Endothelial cell of umbilical vein (primary cell): ENCODE data around the gene ANO4. TPM values are rescaled to one million over a fixed set of nuclear protein-coding genes. Genes with fewer than 3 reads are reported as not detected.

Source experiments
- BruUV-seq: library from RNA; stranded (reverse); fragments of 400-500 nt; replicated peaks from 2 replicates; lab custom pipeline; 2021; lab: Mats Ljungman, UMichigan
- CTCF ChIA-PET: fragments of 300-600, 350-600 bp; sonication (Branson Sonifier 250); formaldehyde crosslinking; loops from one replicate; lab custom pipeline; 2021; ENCODE audit warnings: antibody characterized with exemption, inconsistent platforms; lab: Charles Lee
- POLR2A ChIA-PET: fragments of 300-600, 350-600 bp; sonication (Branson Sonifier 250); formaldehyde crosslinking; loops from one replicate; lab custom pipeline; 2021; ENCODE audit warnings: antibody characterized with exemption, inconsistent platforms; lab: Charles Lee
- DNase-seq: peaks from one replicate; pipeline ENCODE4 v3.0.0-alpha.2; 2011; ENCODE audit warnings: low read depth, low spot score
- FAIRE-seq: peaks from 2 replicates; lab custom pipeline; 2011; peaks lifted over from hg19 to GRCh38; lab: Jason Lieb, UNC
- H2AFZ ChIP-seq: 2 replicates; pipeline ENCODE4 v1.6.0; 2012; ENCODE audit warnings: low read depth, low read length, control low read depth, inconsistent platforms
- H3K27ac ChIP-seq: 2 replicates; pipeline ENCODE4 v1.5.1; 2011; ENCODE audit warnings: low read depth, mild to moderate bottlenecking, control low read depth, low read length, moderate library complexity; ENCODE audit not compliant: insufficient read depth
- H3K27me3 ChIP-seq, 2 experiments: 2 replicates each; pipeline versions ENCODE4 v1.6.0 to v1.6.1; 2011; ENCODE audit warnings: low read length in 2 of 2, mixed read lengths in 1 of 2; ENCODE audit not compliant: control insufficient read depth in 2 of 2, insufficient read depth in 2 of 2
- H3K36me3 ChIP-seq, 2 experiments: 2 replicates in 1 of 2; 3 replicates in 1 of 2; pipeline ENCODE4 v1.5.1; 2011; ENCODE audit warnings: low read length in 2 of 2, mild to moderate bottlenecking in 1 of 2, moderate library complexity in 1 of 2; ENCODE audit not compliant: control insufficient read depth in 2 of 2, insufficient read depth in 2 of 2; ENCODE audit errors: extremely low read depth in 1 of 2
- H3K4me1 ChIP-seq: 3 replicates; pipeline ENCODE4 v1.5.1; 2011; ENCODE audit warnings: mild to moderate bottlenecking, low read length; ENCODE audit not compliant: control insufficient read depth, insufficient read depth; ENCODE audit errors: extremely low read depth
- H3K4me2 ChIP-seq: 2 replicates; pipeline ENCODE4 v1.6.1; 2011; ENCODE audit warnings: low read length, control low read depth, mixed read lengths; ENCODE audit not compliant: insufficient read depth
- H3K4me3 ChIP-seq, 3 experiments: fragments of 200-600 bp in 1 of 3; sonication (generic), shearing (Covaris generic) in 1 of 3; replicated peaks in 1 of 3; 2 replicates each; pipeline ENCODE4 v1.5.1; 2011 to 2016; ENCODE audit warnings: control low read depth in 3 of 3, low read length in 3 of 3, mild to moderate bottlenecking in 2 of 3, inconsistent platforms in 1 of 3, low read depth in 1 of 3, moderate library complexity in 1 of 3; ENCODE audit not compliant: insufficient read depth in 1 of 3
- H3K79me2 ChIP-seq: 2 replicates; pipeline ENCODE4 v1.6.0; 2012; ENCODE audit warnings: low read length, inconsistent platforms; ENCODE audit not compliant: control insufficient read depth, insufficient read depth
- H3K9ac ChIP-seq: replicated peaks from 2 replicates; pipeline ENCODE3; 2011; ENCODE audit warnings: low read length, control low read depth; ENCODE audit not compliant: insufficient read depth; ENCODE audit errors: extremely low read depth
- H3K9me1 ChIP-seq: replicated peaks from 3 replicates; pipeline ENCODE4 v1.6.0; 2011; ENCODE audit warnings: mild to moderate bottlenecking, low read length; ENCODE audit not compliant: control insufficient read depth, insufficient read depth; ENCODE audit errors: extremely low read depth
- H3K9me3 ChIP-seq: replicated peaks from 2 replicates; pipeline ENCODE4 v1.5.1; 2012; ENCODE audit warnings: low read length, inconsistent platforms; ENCODE audit not compliant: control insufficient read depth, insufficient read depth
- H4K20me1 ChIP-seq: replicated peaks from 2 replicates; pipeline ENCODE3; 2011; ENCODE audit warnings: mild to moderate bottlenecking, low read length; ENCODE audit not compliant: control insufficient read depth, insufficient read depth; ENCODE audit errors: extremely low read depth
- EZH2 ChIP-seq: IDR thresholded peaks from 2 replicates; pipeline ENCODE4 v1.6.1; 2012; ENCODE audit warnings: borderline replicate concordance, low read depth, mild to moderate bottlenecking, moderate library complexity, low read length, inconsistent platforms; ENCODE audit not compliant: severe bottlenecking
- FOS ChIP-seq: IDR thresholded peaks from 2 replicates; pipeline ENCODE4 v1.6.1; 2011; ENCODE audit warnings: mild to moderate bottlenecking, low read length, moderate library complexity, borderline replicate concordance; ENCODE audit not compliant: insufficient read depth
- GATA2 ChIP-seq: IDR thresholded peaks from 2 replicates; pipeline ENCODE4 v1.7.0; 2011; ENCODE audit warnings: low read depth, mild to moderate bottlenecking, moderate library complexity, mixed read lengths, low read length; ENCODE audit not compliant: insufficient read length, insufficient read depth
- JUN ChIP-seq: IDR thresholded peaks from 2 replicates; pipeline ENCODE4 v1.6.1; 2011; ENCODE audit warnings: borderline replicate concordance, low read depth; ENCODE audit not compliant: insufficient read length, insufficient read depth
- MYC ChIP-seq: IDR thresholded peaks from one replicate; pipeline ENCODE4 v1.6.1; 2011; ENCODE audit warnings: mild to moderate bottlenecking, low read depth, low read length
- POLR2A ChIP-seq: IDR thresholded peaks from 2 replicates; pipeline ENCODE4 v1.6.1; 2012; ENCODE audit warnings: low read depth, mild to moderate bottlenecking, control low read depth, low read length
- dilution Hi-C: fragments of 300-500 bp; cut with MboI; formaldehyde crosslinking; loops from one replicate; pipeline ENCODE4 v1.15.0; 2019; ENCODE audit warnings: low sequenced_read_pairs; ENCODE audit not compliant: extremely low pct_ligation_motif_present
- intact Hi-C: fragments of 100-400 bp; cut with micrococcal nuclease; formaldehyde crosslinking; loops from one replicate; pipeline ENCODE4 v1.10.0; 2022
- polyA plus RNA-seq, 4 experiments: library from polyadenylated mRNA; depleted of rRNA in 3 of 4; stranded (reverse) in 3 of 4; unstranded in 1 of 4; fragments of >200 nt; gene quantifications; 2 replicates each; pipeline versions ENCODE4 v1.2.1 to v1.2.3, GENCODE V29; 2011 to 2012; ENCODE audit warnings: missing spikeins in 1 of 4
- total RNA-seq: library from RNA; stranded (reverse); gene quantifications from 2 replicates; pipeline ENCODE4 v1.2.3, GENCODE V29; 2021
- TF ChIP-seq, protein P1 (sequence below): IDR thresholded peaks from 2 replicates; pipeline ENCODE4 v1.6.1; 2011; ENCODE audit not compliant: insufficient read depth, insufficient read length
- TF ChIP-seq, protein P2 (sequence below), 2 donors: IDR thresholded peaks; 1 replicate in 1 of 2; 2 replicates in 1 of 2; pipeline ENCODE4 v1.5.1; 2011; ENCODE audit warnings: low read length in 2 of 2, mild to moderate bottlenecking in 2 of 2, moderate library complexity in 2 of 2, control low read depth in 1 of 2, inconsistent platforms in 1 of 2, low read depth in 1 of 2; ENCODE audit not compliant: insufficient read depth in 1 of 2; ENCODE audit errors: extremely low read depth in 1 of 2

Gene ANO4
- total and polyA plus RNA-seq, 2 donors (not counting 3 experiments of a cell fraction or from before 2014, with no cell fraction given) = 0.25 TPM; not detected in 1

DNA sequence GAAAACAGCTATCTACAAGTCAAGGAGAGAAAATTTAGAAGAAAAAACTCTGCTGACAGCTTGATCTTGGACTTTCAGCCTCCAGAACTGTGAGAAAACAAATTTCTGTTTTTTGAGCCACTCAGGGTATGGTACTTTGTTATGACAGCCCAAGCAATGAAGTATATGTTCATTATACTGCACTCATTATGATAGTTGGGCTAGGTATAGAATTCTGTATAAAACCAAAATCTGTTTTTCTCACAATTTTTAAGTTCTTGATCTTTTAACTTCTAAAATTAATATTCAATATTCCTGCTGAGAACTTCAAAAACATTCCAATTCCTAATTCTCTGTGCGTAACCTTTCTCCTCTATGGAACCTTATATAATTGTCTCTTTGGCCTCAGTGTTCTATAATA lies 214.7 kb downstream of the ANO4 start:
- FAIRE-seq = no peak
- no peaks in the 10 kb centered on the region for H3K79me2 ChIP-seq
- CTCF ChIA-PET = no interaction called here

DNA sequence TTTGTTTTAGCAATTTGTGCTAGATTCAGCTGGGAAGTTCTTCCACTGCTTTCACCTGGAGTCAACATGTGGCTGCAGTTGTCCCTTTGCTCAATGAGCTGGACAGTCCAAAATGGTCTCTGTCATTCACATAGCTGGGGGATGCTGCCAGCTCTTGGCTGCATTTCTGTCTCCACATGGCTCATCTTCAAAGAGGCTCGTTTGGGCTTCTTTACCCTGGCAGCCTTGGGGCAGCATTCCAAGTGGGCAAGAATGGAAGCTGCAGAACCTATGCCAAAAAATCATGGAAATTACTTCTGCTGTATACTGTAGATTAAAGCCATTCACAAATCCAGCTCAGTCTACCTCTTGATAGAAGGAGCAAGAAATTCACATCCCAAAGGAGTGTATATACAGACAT lies 216.3 kb downstream of the ANO4 start:
- dilution Hi-C loops (no loop called here), intact Hi-C loops (no loop called here)
- H3K27me3 ChIP-seq = no peaks in the 10 kb centered on the region
- FAIRE-seq = no peak
- H3K4me1 ChIP-seq = no peaks in the 10 kb centered on the region
- no peak overlapping the region for H3K27ac ChIP-seq
- DNase-seq = no peak
- H3K9ac ChIP-seq = no peak overlapping the region
- no peak overlapping the region for H2AFZ ChIP-seq
- no peaks in the 10 kb centered on the region for H3K9me3 ChIP-seq
- ChIA-PET POLR2A (no interaction called here), CTCF (no interaction called here)
- no TSS peak for BruUV-seq
- no peaks in the 10 kb centered on the region for H3K36me3 ChIP-seq
- TF ChIP-seq POLR2A (no peak), GATA2 (no peak), MYC (no peak), FOS (no peak), JUN (no peak), EZH2 (no peak)
- TF ChIP-seq, protein P1, sequence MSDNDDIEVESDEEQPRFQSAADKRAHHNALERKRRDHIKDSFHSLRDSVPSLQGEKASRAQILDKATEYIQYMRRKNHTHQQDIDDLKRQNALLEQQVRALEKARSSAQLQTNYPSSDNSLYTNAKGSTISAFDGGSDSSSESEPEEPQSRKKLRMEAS = no peak
- TF ChIP-seq, protein P2, sequence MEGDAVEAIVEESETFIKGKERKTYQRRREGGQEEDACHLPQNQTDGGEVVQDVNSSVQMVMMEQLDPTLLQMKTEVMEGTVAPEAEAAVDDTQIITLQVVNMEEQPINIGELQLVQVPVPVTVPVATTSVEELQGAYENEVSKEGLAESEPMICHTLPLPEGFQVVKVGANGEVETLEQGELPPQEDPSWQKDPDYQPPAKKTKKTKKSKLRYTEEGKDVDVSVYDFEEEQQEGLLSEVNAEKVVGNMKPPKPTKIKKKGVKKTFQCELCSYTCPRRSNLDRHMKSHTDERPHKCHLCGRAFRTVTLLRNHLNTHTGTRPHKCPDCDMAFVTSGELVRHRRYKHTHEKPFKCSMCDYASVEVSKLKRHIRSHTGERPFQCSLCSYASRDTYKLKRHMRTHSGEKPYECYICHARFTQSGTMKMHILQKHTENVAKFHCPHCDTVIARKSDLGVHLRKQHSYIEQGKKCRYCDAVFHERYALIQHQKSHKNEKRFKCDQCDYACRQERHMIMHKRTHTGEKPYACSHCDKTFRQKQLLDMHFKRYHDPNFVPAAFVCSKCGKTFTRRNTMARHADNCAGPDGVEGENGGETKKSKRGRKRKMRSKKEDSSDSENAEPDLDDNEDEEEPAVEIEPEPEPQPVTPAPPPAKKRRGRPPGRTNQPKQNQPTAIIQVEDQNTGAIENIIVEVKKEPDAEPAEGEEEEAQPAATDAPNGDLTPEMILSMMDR (IDR thresholded peaks at IDR 0.05; ENCODE audit: extremely low read depth in 1 of 2, insufficient read depth in 1 of 2, low read depth in 1 of 2, low read length in 2 of 2) = no peak
- H3K79me2 ChIP-seq = no peaks in the 10 kb centered on the region
- H3K4me3 ChIP-seq = no peak overlapping the region
- no peaks in the 10 kb centered on the region for H3K9me1 ChIP-seq
- H3K4me2 ChIP-seq = no peak overlapping the region
- no peaks in the 10 kb centered on the region for H4K20me1 ChIP-seq

More for the DNA sequence above, 214.7 kb downstream of the ANO4 start:
- TF ChIP-seq MYC = no peak
- TF ChIP-seq FOS = no peak
- TF ChIP-seq, protein P2 (IDR thresholded peaks at IDR 0.05; ENCODE audit: extremely low read depth in 1 of 2, insufficient read depth in 1 of 2, low read depth in 1 of 2, low read length in 2 of 2) = no peak
- Histone ChIP-seq H4K20me1 (no peaks in the 10 kb centered on the region), H2AFZ (no peak overlapping the region), H3K27ac (no peak overlapping the region), H3K4me2 (no peak overlapping the region), H3K27me3 (no peaks in the 10 kb centered on the region), H3K4me1 (no peaks in the 10 kb centered on the region), H3K9me3 (no peaks in the 10 kb centered on the region), H3K4me3 (no peak overlapping the region), H3K9ac (no peak overlapping the region), H3K9me1 (no peaks in the 10 kb centered on the region), H3K36me3 (no peaks in the 10 kb centered on the region)
- dilution Hi-C loops (no loop called here), intact Hi-C loops (no loop called here)
- no peak for DNase-seq
- POLR2A ChIA-PET = no interaction called here
- BruUV-seq = no TSS peak
